22Rv1 (cell line): ENCODE measurements around the gene TAS1R1.

Experiments used
- CTCF ChIP-seq: fragments of 450-650 bp; IDR thresholded peaks from 2 replicates; pipeline ENCODE4 v1.5.1; 2017; ENCODE audit warnings: mild to moderate bottlenecking
- ZFX ChIP-seq: fragments of 450-650 bp; IDR thresholded peaks from 2 replicates; pipeline ENCODE4 v1.6.1; 2017; ENCODE audit warnings: antibody characterized with exemption, borderline replicate concordance

GRCh38 chr1:6557597-6557996 is 2.5 kb downstream of the TAS1R1 start:
- TF ChIP-seq CTCF: no peak
- TF ChIP-seq ZFX: no peak
